Psoas muscle (tissue), 8 donors: ENCODE data around the gene OR5AC2. TPM values are rescaled to one million over a fixed set of nuclear protein-coding genes. Genes with fewer than 3 reads are reported as not detected.

Experiments
- ATAC-seq, 4 donors: fragments of 200-7000 bp; cut with Tn5 transposase; one replicate each; pipeline ENCODE4 v1.9.1; 2020; ENCODE audit warnings: moderate library complexity in 3 of 4, mild to moderate bottlenecking in 2 of 4
- DNase-seq, 2 donors: peaks; one replicate each; pipeline ENCODE4 v3.0.0-alpha.2; 2020
- H3K27ac ChIP-seq: fragments of 200-600 bp; one replicate; pipeline ENCODE4 v1.8.0; 2022
- H3K27me3 ChIP-seq, 3 donors: fragments of 200-600 bp in 1 of 3; one replicate each; pipeline versions ENCODE4 v1.6.1 to v1.8.0; 2013 to 2022; ENCODE audit warnings: low read length in 2 of 3, mild to moderate bottlenecking in 2 of 3, moderate library complexity in 1 of 3; ENCODE audit not compliant: insufficient read depth in 3 of 3
- H3K36me3 ChIP-seq, 2 donors: fragments of 200-600 bp in 1 of 2; one replicate each; pipeline versions ENCODE4 v1.6.1 to v1.8.0; 2013 to 2022; ENCODE audit warnings: low read depth in 1 of 2, mild to moderate bottlenecking in 1 of 2, moderate library complexity in 1 of 2; ENCODE audit not compliant: insufficient read depth in 1 of 2
- H3K4me1 ChIP-seq: fragments of 200-600 bp; one replicate; pipeline ENCODE4 v1.8.0; 2022
- H3K4me3 ChIP-seq: fragments of 200-600 bp; one replicate; pipeline ENCODE4 v1.8.0; 2022; ENCODE audit warnings: mild to moderate bottlenecking
- H3K9me3 ChIP-seq: fragments of 200-600 bp; one replicate; pipeline ENCODE4 v1.8.0; 2022
- CTCF ChIP-seq: fragments of 200-600 bp; IDR thresholded peaks from one replicate; pipeline ENCODE4 v1.8.0; 2022; ENCODE audit warnings: antibody characterized with exemption
- WGBS, 3 donors: extraction: QIAGEN DNeasy Blood & Tissue Kit; methylation state at CpG; one replicate each; pipeline versions ENCODE4 v1.1.6 to v1.1.7; 2013; 5-methylcytosine and 5-hydroxymethylcytosine counted together
- intact Hi-C, 2 donors: fragments of 100-400 bp; cut with DNase I; formaldehyde crosslinking; loops; one replicate each; pipeline versions ENCODE4 v1.11.0 to v1.14.2; 2022
- polyA plus RNA-seq, 3 donors: library from polyadenylated mRNA; stranded (reverse); fragments of 200-250 nt; gene quantifications; one replicate each; pipeline ENCODE4 v1.2.3, GENCODE V29; 2013
- total RNA-seq, 4 donors: library from RNA; stranded (reverse); fragmentation: NEBNext Ultra II Directional in 2 of 4; extraction: Animal tissue kit (Norgen Biotek cat#: 25700) in 2 of 4; gene quantifications; one replicate each; pipeline versions ENCODE4 v1.2.1 to v1.2.4, GENCODE V29; 2021 to 2023
- donor health status: healthy with polysubstance abuse.
- donor health status: DM: no; HTN: no; CAD: no; lungs with moderate emphysema.
- donor health status: Bipolar disorder and iron deficiency.
- donor health status: healthy.
- donor health status: DM: yes; HTN: yes; CAD: no.
- donor health status: DM: no; HTN: no; CAD: no.
- donor health status: DM: no; HTN: no; CAD: no.
- donor health status: DM: yes; HTN: yes; CAD: no.

Gene OR5AC2
- total and polyA plus RNA-seq, 7 donors: not detected

- no peak for DNase-seq
- TF ChIP-seq CTCF: no peak
- Histone ChIP-seq H3K36me3 (no peaks in the 10 kb centered on the region), H3K27ac (no peak overlapping the region), H3K4me3 (no peak overlapping the region), H3K27me3 (no peaks in the 10 kb centered on the region), H3K9me3 (peaks cover 6% of the 10 kb centered on the region), H3K4me1 (no peaks in the 10 kb centered on the region)
- intact Hi-C loops: no loop called here
- 96 to 98% (median 97%) methylated on average over 1 of the region's 1 CpG for WGBS, 3 donors
- ATAC-seq: no peak
These were observed 28.7 kb downstream of the OR5AC2 start for GRCh38 chr3:98115717-98116116.

- ATAC-seq (no peak), DNase-seq (no peak)
- TF ChIP-seq CTCF: no peak
- Histone ChIP-seq H3K4me1 (no peaks in the 10 kb centered on the region), H3K9me3 (no peaks in the 10 kb centered on the region), H3K4me3 (no peak within 1 kb of the TSS), H3K27me3 (no peaks in the 10 kb centered on the region), H3K27ac (no peak within 1 kb of the TSS), H3K36me3 (no peaks in the 10 kb centered on the region)
- intact Hi-C loops: no loop called here
- WGBS, 3 donors: 67 to 87% (median 73%) methylated on average over 1 of the region's 1 CpG
These were observed 43.4 kb downstream of the OR5AC2 start, which contains the start of gene OR5H1 for GRCh38 chr3:98130421-98130820. TSS of gene OR5H1 (plus strand) at chr3:98130721. CDS start at chr3:98132698, 1,977 bp downstream.

- Histone ChIP-seq H3K4me1 (no peaks in the 10 kb centered on the region), H3K4me3 (no peak overlapping the region), H3K27me3 (no peaks in the 10 kb centered on the region), H3K9me3 (no peaks in the 10 kb centered on the region), H3K27ac (no peak overlapping the region), H3K36me3 (no peaks in the 10 kb centered on the region)
- intact Hi-C loops: no loop called here
- ATAC-seq (no peak), DNase-seq (no peak)
- 52 to 62% (median 60%) methylated on average over 3 of the region's 3 CpGs for WGBS, 3 donors
- no peak for TF ChIP-seq CTCF
These were observed 49.7 kb downstream of the OR5AC2 start for GRCh38 chr3:98136631-98137030.

Other genes starting within 250 kb of the OR5AC2 start
- gene RIOX2, start 114.7 kb upstream of the OR5AC2 start, total RNA-seq: 10 to 100 TPM; 23.0 to 66.2 (median 34.8) TPM
- 10 to 100 TPM; 16.7 to 45.8 (median 26.5) TPM for gene RIOX2, start 114.7 kb upstream of the OR5AC2 start, polyA plus RNA-seq
- gene GABRR3, start 51.9 kb upstream of the OR5AC2 start, total RNA-seq: not detected
- gene GABRR3, start 51.9 kb upstream of the OR5AC2 start, polyA plus RNA-seq: under 1 TPM in 1 of 3 donors, not detected in 2; 0.10 TPM
- gene OR5H1, start 43.5 kb downstream of the OR5AC2 start, total RNA-seq: not detected
- not detected for gene OR5H1, start 43.5 kb downstream of the OR5AC2 start, polyA plus RNA-seq
- gene OR5H14, start 60.3 kb downstream of the OR5AC2 start, total RNA-seq: not detected
- not detected for gene OR5H14, start 60.3 kb downstream of the OR5AC2 start, polyA plus RNA-seq
- gene OR5H15, start 79.5 kb downstream of the OR5AC2 start, total RNA-seq: not detected
- under 1 TPM in 1 of 3 donors, not detected in 2; 0.08 TPM for gene OR5H15, start 79.5 kb downstream of the OR5AC2 start, polyA plus RNA-seq
- not detected for gene OR5H6, start 177.1 kb downstream of the OR5AC2 start, total RNA-seq
- gene OR5H6, start 177.1 kb downstream of the OR5AC2 start, polyA plus RNA-seq: not detected
- gene OR5H2, start 195.3 kb downstream of the OR5AC2 start, total RNA-seq: not detected
- gene OR5H2, start 195.3 kb downstream of the OR5AC2 start, polyA plus RNA-seq: not detected